Right atrium auricular region (tissue), 2 donors: ENCODE measurements around the gene ADGRV1. TPM values are rescaled to one million over a fixed set of nuclear protein-coding genes. Genes with fewer than 3 reads are reported as not detected.
A peak's percentile ranks its signal among the peaks of the same experiment; 100 is the strongest.

Experiments used
- DNase-seq: peaks from one replicate; pipeline ENCODE4 v3.0.0-alpha.2; 2019; ENCODE audit warnings: low spot score
- H3K27ac ChIP-seq, 2 donors: fragments of 200-600 bp; sonication (generic); 1 replicate in 1 of 2; 2 replicates in 1 of 2; pipeline ENCODE4 v1.5.1; 2016 to 2019
- H3K27me3 ChIP-seq, 2 donors: fragments of 200-600 bp; sonication (generic); one replicate each; pipeline versions ENCODE4 v1.5.1 to v1.6.0; 2017 to 2019
- H3K36me3 ChIP-seq: fragments of 200-600 bp; sonication (generic); one replicate; pipeline ENCODE4 v1.5.1; 2016
- H3K4me1 ChIP-seq, 2 donors: fragments of 200-600 bp; sonication (generic); one replicate each; pipeline versions ENCODE4 v1.5.1 to v1.6.0; 2017 to 2019
- H3K4me3 ChIP-seq, 2 donors: fragments of 200-600 bp; sonication (generic); 1 replicate in 1 of 2; 2 replicates in 1 of 2; pipeline ENCODE4 v1.5.1; 2017 to 2019; ENCODE audit warnings: mild to moderate bottlenecking in 1 of 2, moderate library complexity in 1 of 2
- H3K9me3 ChIP-seq, 2 donors: fragments of 200-600 bp; sonication (generic); one replicate each; pipeline ENCODE4 v1.5.1; 2019
- CTCF ChIP-seq, 2 donors: fragments of 200-600 bp; sonication (generic); IDR thresholded peaks; one replicate each; pipeline ENCODE4 v1.5.1; 2019; ENCODE audit warnings: antibody characterized with exemption in 2 of 2
- total RNA-seq, 2 donors: library from RNA; depleted of rRNA; stranded (reverse); fragments of >200 nt; gene quantifications; one replicate each; pipeline ENCODE4 v1.1.0, GENCODE V29; 2016

The ADGRV1 gene
- total RNA-seq, 2 donors from 2014 or later: 1.4 to 1.8 TPM

- H3K36me3 ChIP-seq: no peaks in the 10 kb centered on the region
- H3K9me3 ChIP-seq: no peaks in the 10 kb centered on the region
- DNase-seq: no peak
- no peak overlapping the region for H3K4me3 ChIP-seq
- peaks cover 0 to 15% of the 10 kb centered on the region in 2 donors for H3K4me1 ChIP-seq
- TF ChIP-seq CTCF (IDR thresholded peaks at IDR 0.05): no peak
- no peak overlapping the region for H3K27ac ChIP-seq
- peaks cover 0 to 5% of the 10 kb centered on the region in 2 donors for H3K27me3 ChIP-seq
Observed at GRCh38 chr5:90554358-90555006, 4.1 kb upstream of the ADGRV1 start.

GRCh38 chr5:90555666-90556065 is 2.9 kb upstream of the ADGRV1 start:
- H3K4me3 ChIP-seq: no peak overlapping the region
- peaks cover 0 to 5% of the 10 kb centered on the region in 2 donors for H3K27me3 ChIP-seq
- no peaks in the 10 kb centered on the region for H3K36me3 ChIP-seq
- no peaks in the 10 kb centered on the region for H3K9me3 ChIP-seq
- H3K4me1 ChIP-seq: peaks cover 0 to 15% of the 10 kb centered on the region in 2 donors
- DNase-seq: no peak
- TF ChIP-seq CTCF (IDR thresholded peaks at IDR 0.05): no peak
- no peak overlapping the region for H3K27ac ChIP-seq

- H3K36me3 ChIP-seq: no peaks in the 10 kb centered on the region
- DNase-seq: no peak
- peaks cover 0 to 15% of the 10 kb centered on the region in 2 donors for H3K4me1 ChIP-seq
- peaks cover 0 to 5% of the 10 kb centered on the region in 2 donors for H3K27me3 ChIP-seq
- no peak overlapping the region for H3K27ac ChIP-seq
- H3K4me3 ChIP-seq: no peak overlapping the region
- no peaks in the 10 kb centered on the region for H3K9me3 ChIP-seq
- no peak for TF ChIP-seq CTCF (IDR thresholded peaks at IDR 0.05)
Observed at GRCh38 chr5:90557391-90557790, 1.2 kb upstream of the ADGRV1 start.

GRCh38 chr5:90557871-90558270 is 726 bp upstream of the ADGRV1 start:
- Histone ChIP-seq H3K27me3 (peaks cover 0 to 5% of the 10 kb centered on the region in 2 donors), H3K4me3 (peak overlapping the region in 1 of 2 donors; percentile 46), H3K27ac (no peak overlapping the region), H3K4me1 (peaks cover 0 to 15% of the 10 kb centered on the region in 2 donors), H3K36me3 (no peaks in the 10 kb centered on the region), H3K9me3 (no peaks in the 10 kb centered on the region)
- no peak for TF ChIP-seq CTCF (IDR thresholded peaks at IDR 0.05)
- DNase-seq: no peak

- no peaks in the 10 kb centered on the region for H3K9me3 ChIP-seq
- TF ChIP-seq CTCF (IDR thresholded peaks at IDR 0.05): no peak
Observed at GRCh38 chr5:90560771-90561170, 2.2 kb downstream of the ADGRV1 start.

GRCh38 chr5:90561766-90562165 is 3.2 kb downstream of the ADGRV1 start:
- DNase-seq: no peak
- TF ChIP-seq CTCF (IDR thresholded peaks at IDR 0.05): no peak
- peaks cover 0 to 5% of the 10 kb centered on the region in 2 donors for H3K27me3 ChIP-seq
- H3K27ac ChIP-seq: no peak overlapping the region
- peaks cover 0 to 15% of the 10 kb centered on the region in 2 donors for H3K4me1 ChIP-seq
- H3K36me3 ChIP-seq: no peaks in the 10 kb centered on the region
- H3K4me3 ChIP-seq: no peak overlapping the region
- no peaks in the 10 kb centered on the region for H3K9me3 ChIP-seq

More at GRCh38 chr5:90560771-90561170, 2.2 kb downstream of the ADGRV1 start:
- no peak overlapping the region for H3K4me3 ChIP-seq
- no peaks in the 10 kb centered on the region for H3K36me3 ChIP-seq
- peaks cover 0 to 15% of the 10 kb centered on the region in 2 donors for H3K4me1 ChIP-seq
- no peak overlapping the region for H3K27ac ChIP-seq
- H3K27me3 ChIP-seq: peaks cover 0 to 5% of the 10 kb centered on the region in 2 donors
- no peak for DNase-seq
